HepG2 (cell line): Measurements from ENCODE around the gene LIPA. TPM values are rescaled to one million over a fixed set of nuclear protein-coding genes. Genes with fewer than 3 reads are reported as not detected.

Experiments used
- ATAC-seq: fragments of 200-7000 bp; cut with Tn5 transposase; 3 replicates; pipeline ENCODE4 v1.9.1; 2020; ENCODE audit warnings: mild to moderate bottlenecking, moderate library complexity
- BruUV-seq: library from RNA; stranded (reverse); fragments of 400-500 nt; replicated peaks from 2 replicates; lab custom pipeline; 2021; lab: Mats Ljungman, UMichigan
- CTCF ChIA-PET: fragments of 300-600 bp; formaldehyde crosslinking; extraction: SDS; loops from one replicate; lab custom pipeline; 2021; ENCODE audit warnings: low total read pairs, inconsistent platforms, low intra/inter-chr PET ratio; lab: Yijun Ruan, JAX
- POLR2A ChIA-PET: fragments of 350-600 bp; sonication (Branson Sonifier 250); formaldehyde crosslinking; loops from one replicate; lab custom pipeline; 2020; ENCODE audit warnings: antibody characterized with exemption, inconsistent platforms; lab: Yijun Ruan, JAX
- DNase-seq: peaks from one replicate; pipeline ENCODE4 v3.0.0-alpha.2; 2015; ENCODE audit warnings: low spot score
- FAIRE-seq: peaks from 3 replicates; lab custom pipeline; 2011; peaks lifted over from hg19 to GRCh38; lab: Jason Lieb, UNC
- H2AFZ ChIP-seq: one replicate; pipeline ENCODE4 v1.6.1; 2011; ENCODE audit warnings: low read length, inconsistent platforms
- H3K27ac ChIP-seq: fragments of 300-600 bp; 3 replicates; pipeline ENCODE4 v1.8.0; 2011; ENCODE audit warnings: mixed run types, mild to moderate bottlenecking, mixed read lengths, low read length, inconsistent platforms; ENCODE audit not compliant: insufficient read depth; ENCODE audit errors: extremely low read length
- H3K27me3 ChIP-seq, 2 experiments: fragments of 200-600 bp in 1 of 2; 2 replicates in 1 of 2; 3 replicates in 1 of 2; pipeline versions ENCODE4 v1.6.0 to v1.8.0; 2011; ENCODE audit warnings: low read length in 2 of 2, mild to moderate bottlenecking in 2 of 2, moderate library complexity in 2 of 2, inconsistent platforms in 1 of 2; ENCODE audit not compliant: insufficient read depth in 2 of 2, control insufficient read depth in 1 of 2
- H3K36me3 ChIP-seq, 2 experiments: fragments of 200-600 bp in 1 of 2; replicated peaks in 1 of 2; 2 replicates in 1 of 2; 3 replicates in 1 of 2; pipeline versions ENCODE4 v1.5.1 to v1.8.0; 2011; ENCODE audit warnings: low read length in 2 of 2, inconsistent platforms in 1 of 2; ENCODE audit not compliant: insufficient read depth in 2 of 2, control insufficient read depth in 1 of 2
- H3K4me1 ChIP-seq: 2 replicates; pipeline ENCODE4 v1.5.1; 2012; ENCODE audit warnings: low read length, inconsistent platforms; ENCODE audit not compliant: insufficient read depth
- H3K4me2 ChIP-seq: 2 replicates; pipeline ENCODE4 v1.6.0; 2011; ENCODE audit warnings: low read depth, low read length, inconsistent platforms
- H3K4me3 ChIP-seq, 3 experiments: fragments of 200-600 bp in 1 of 3; sonication (generic), shearing (Covaris generic) in 1 of 3; replicated peaks in 1 of 3; 2 replicates each; pipeline ENCODE4 v1.5.1; 2011 to 2016; ENCODE audit warnings: low read length in 3 of 3, inconsistent platforms in 2 of 3, low read depth in 2 of 3, mild to moderate bottlenecking in 2 of 3, control low read depth in 1 of 3, mixed read lengths in 1 of 3; ENCODE audit not compliant: insufficient read depth in 1 of 3
- H3K79me2 ChIP-seq: one replicate; pipeline ENCODE4 v1.6.1; 2011; ENCODE audit warnings: low read length, inconsistent platforms; ENCODE audit not compliant: insufficient read depth
- H3K9ac ChIP-seq: 2 replicates; pipeline ENCODE4 v1.6.0; 2011; ENCODE audit warnings: mild to moderate bottlenecking, low read depth, low read length, inconsistent platforms; ENCODE audit not compliant: insufficient read depth
- H3K9me3 ChIP-seq: 2 replicates; pipeline ENCODE4 v1.5.1; 2012; ENCODE audit warnings: mild to moderate bottlenecking, low read length
- H4K20me1 ChIP-seq: 2 replicates; pipeline ENCODE4 v1.6.0; 2011; ENCODE audit warnings: inconsistent platforms, mild to moderate bottlenecking, low read length, moderate library complexity; ENCODE audit not compliant: insufficient read depth
- BATF2 ChIP-seq: sonication (generic); formaldehyde crosslinking; IDR thresholded peaks from 2 replicates; pipeline ENCODE4 v1.8.0; 2022; ENCODE audit warnings: mild to moderate bottlenecking, missing genetic modification reagents, moderate library complexity
- FUBP1 ChIP-seq: sonication (generic); formaldehyde crosslinking; IDR thresholded peaks from 2 replicates; pipeline ENCODE4 v1.5.1; 2020; ENCODE audit warnings: missing genetic modification reagents, mild to moderate bottlenecking, borderline replicate concordance
- HOXA7 ChIP-seq: sonication (generic); formaldehyde crosslinking; IDR thresholded peaks from 2 replicates; pipeline ENCODE4 v1.8.1; 2022; ENCODE audit warnings: mild to moderate bottlenecking, missing genetic modification reagents, moderate library complexity
- HOXD1 ChIP-seq: sonication (generic); formaldehyde crosslinking; IDR thresholded peaks from 2 replicates; pipeline ENCODE4 v1.5.0; 2020; ENCODE audit warnings: missing genetic modification reagents
- MTERF4 ChIP-seq: sonication (generic); formaldehyde crosslinking; IDR thresholded peaks from 2 replicates; pipeline ENCODE4 v1.8.0; 2023; ENCODE audit warnings: mild to moderate bottlenecking, missing genetic modification reagents
- PREB ChIP-seq: sonication (generic); formaldehyde crosslinking; IDR thresholded peaks from 2 replicates; pipeline ENCODE4 v1.4.0; 2020; ENCODE audit warnings: missing genetic modification reagents
- PRPF4 ChIP-seq: fragments of 200-400 bp; formaldehyde crosslinking; IDR thresholded peaks from 2 replicates; pipeline ENCODE4 v1.6.1; 2016; ENCODE audit warnings: low read length, low read depth; ENCODE audit not compliant: poor library complexity, severe bottlenecking
- SMAD3 ChIP-seq: sonication (generic); formaldehyde crosslinking; IDR thresholded peaks from 2 replicates; pipeline ENCODE4 v1.4.0; 2020; ENCODE audit warnings: missing genetic modification reagents
- ZNF333 ChIP-seq: sonication (generic); formaldehyde crosslinking; IDR thresholded peaks from 2 replicates; pipeline ENCODE4 v1.4.0; 2020; ENCODE audit warnings: mild to moderate bottlenecking, missing genetic modification reagents, borderline replicate concordance
- ZNF576 ChIP-seq: sonication (generic); formaldehyde crosslinking; IDR thresholded peaks from 2 replicates; pipeline ENCODE4 v1.4.0; 2020; ENCODE audit warnings: mild to moderate bottlenecking, missing genetic modification reagents
- ZNF614 ChIP-seq: IDR thresholded peaks from 2 replicates; pipeline ENCODE4 v1.6.1; 2018; ENCODE audit warnings: missing biosample characterization, missing genetic modification reagents, inconsistent platforms, borderline replicate concordance
- ZNF766 ChIP-seq: sonication (generic); formaldehyde crosslinking; IDR thresholded peaks from 2 replicates; pipeline ENCODE4 v1.5.0; 2020; ENCODE audit warnings: missing genetic modification reagents, borderline replicate concordance
- WGBS: methylation state at CpG from one replicate; pipeline ENCODE4 v1.1.6; 2017; ENCODE audit warnings: low lambda C conversion rate; 5-methylcytosine and 5-hydroxymethylcytosine counted together
- in situ Hi-C: cut with HindIII; loops from 2 replicates; pipeline ENCODE4 v1.10.0; 2017; ENCODE audit warnings: low pct_unique_long_range_greater_than_20kb; ENCODE audit not compliant: extremely low pct_ligation_motif_present
- intact Hi-C: fragments of 100-400 bp; cut with micrococcal nuclease; formaldehyde crosslinking; loops from one replicate; pipeline ENCODE4 v1.10.0; 2022; ENCODE audit not compliant: unreplicated experiment
- polyA plus RNA-seq, 8 experiments: library from polyadenylated mRNA; depleted of rRNA in 3 of 8; stranded (reverse) in 7 of 8; unstranded in 1 of 8; fragments of >200 nt; fragmentation: Illumina TruSeq in 4 of 8; extraction: Trizol in 4 of 8; gene quantifications; 2 replicates each; pipeline versions ENCODE4 v1.2.1 to v1.2.3, GENCODE V29; 2011 to 2016; ENCODE audit warnings: low read depth in 4 of 8, missing spikeins in 1 of 8, mixed read lengths in 1 of 8; ENCODE audit not compliant: insufficient read depth in 1 of 8
- total RNA-seq, 5 experiments: library from RNA; depleted of rRNA; stranded (reverse); fragments of >200 nt; fragmentation: Illumina TruSeq; extraction: Trizol; gene quantifications; 2 replicates each; pipeline ENCODE4 v1.2.3, GENCODE V29; 2016; ENCODE audit warnings: low read depth in 1 of 5

LIPA gene
- total and polyA plus RNA-seq, 2 of the 13 experiments (the other 11 are each of a cell fraction or from before 2014, with no cell fraction given), result 57.1 to 79.5 TPM

GRCh38 chr10:89297791-89298190, 46.2 kb upstream of the LIPA start:
- DNase-seq, result no peak
- CTCF ChIA-PET, result no interaction called here
- no peak overlapping the region for H3K4me3 ChIP-seq
- no peak for FAIRE-seq
- intact Hi-C loops, result no loop called here
- H3K4me2 ChIP-seq, result no peak overlapping the region
- H4K20me1 ChIP-seq, result no peaks in the 10 kb centered on the region
- BruUV-seq, result no TSS peak
- no peak overlapping the region for H3K9ac ChIP-seq
- no peaks in the 10 kb centered on the region for H3K9me3 ChIP-seq
- WGBS, result 83% methylated on average over 2 of the region's 5 CpGs
- ATAC-seq, result no peak
- H3K27me3 ChIP-seq, result no peaks in the 10 kb centered on the region
- no peak overlapping the region for H3K27ac ChIP-seq
- no peaks in the 10 kb centered on the region for H3K79me2 ChIP-seq
- no peak overlapping the region for H2AFZ ChIP-seq
- H3K4me1 ChIP-seq, result peaks cover 14% of the 10 kb centered on the region
- POLR2A ChIA-PET, result no interaction called here
- TF ChIP-seq ZNF766, result no peak
- no peak for TF ChIP-seq MTERF4 (CRISPR knock-in tag)
- in situ Hi-C loops, result no loop called here
- no peaks in the 10 kb centered on the region for H3K36me3 ChIP-seq

- Histone ChIP-seq H3K4me2 (no peak overlapping the region), H3K4me1 (peaks cover 10% of the 10 kb centered on the region), H3K27me3 (no peaks in the 10 kb centered on the region), H3K9me3 (no peaks in the 10 kb centered on the region), H4K20me1 (no peaks in the 10 kb centered on the region), H3K79me2 (no peaks in the 10 kb centered on the region), H3K9ac (no peak overlapping the region), H2AFZ (no peak overlapping the region), H3K27ac (no peak overlapping the region), H3K36me3 (no peaks in the 10 kb centered on the region), H3K4me3 (no peak overlapping the region)
- DNase-seq (no peak), ATAC-seq (no peak), FAIRE-seq (no peak)
- CTCF ChIA-PET, result no interaction called here
- no TSS peak for BruUV-seq
- in situ Hi-C loops (no loop called here), intact Hi-C loops (no loop called here)
- 67% methylated on average over 4 of the region's 4 CpGs for WGBS
- POLR2A ChIA-PET, result no interaction called here
- TF ChIP-seq PREB (no peak), ZNF614 (CRISPR knock-in tag) (no peak), ZNF576 (CRISPR knock-in tag) (no peak), BATF2 (no peak), PRPF4 (no peak), HOXA7 (CRISPR knock-in tag) (no peak), FUBP1 (no peak), SMAD3 (CRISPR knock-in tag) (no peak), ZNF333 (CRISPR knock-in tag) (no peak), HOXD1 (no peak)
Measured at GRCh38 chr10:89297356-89297755, 45.8 kb upstream of the LIPA start.
